HG03280 (cell line): Measurements from ENCODE around the gene TIMP4.

Source experiments
- ATAC-seq: cut with Tn5 transposase; IDR thresholded peaks from one replicate; pipeline ENCODE4 v1.9.1; 2021; ENCODE audit warnings: mild to moderate bottlenecking, moderate library complexity; ENCODE audit not compliant: unreplicated experiment

The TIMP4 gene

DNA sequence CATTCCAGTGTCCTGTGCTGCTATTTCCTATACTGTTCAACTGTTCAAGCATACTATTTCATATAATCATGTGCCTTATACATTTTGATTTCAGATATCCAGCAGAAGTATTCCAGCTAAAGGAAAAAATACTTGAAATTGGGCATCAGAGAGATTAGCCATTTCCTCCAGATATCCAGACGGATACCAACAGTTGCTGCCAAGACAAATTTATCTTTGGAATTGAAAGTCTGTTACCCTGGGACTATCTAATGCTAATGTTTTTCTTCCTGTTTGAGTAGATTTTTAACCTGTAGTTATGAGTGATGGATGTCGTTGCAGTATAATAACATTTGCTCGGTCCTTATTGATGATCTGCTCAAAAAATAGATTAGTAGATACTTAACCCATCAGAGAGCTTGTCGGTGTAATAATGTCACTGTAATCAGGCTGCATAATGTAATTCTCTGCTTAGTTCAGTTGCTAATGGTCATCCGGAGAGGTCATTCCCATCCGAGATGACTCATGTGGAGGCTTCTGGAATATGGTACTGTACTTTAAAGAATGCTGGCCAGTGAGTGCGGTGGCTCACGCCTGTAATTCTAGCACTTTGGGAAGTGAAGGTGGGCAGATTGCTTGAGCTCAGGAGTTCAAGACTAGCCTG lies 51.5 kb downstream of the TIMP4 start:
- ATAC-seq: no peak
